Measurements from ENCODE around the gene APOBEC4.

DNA sequence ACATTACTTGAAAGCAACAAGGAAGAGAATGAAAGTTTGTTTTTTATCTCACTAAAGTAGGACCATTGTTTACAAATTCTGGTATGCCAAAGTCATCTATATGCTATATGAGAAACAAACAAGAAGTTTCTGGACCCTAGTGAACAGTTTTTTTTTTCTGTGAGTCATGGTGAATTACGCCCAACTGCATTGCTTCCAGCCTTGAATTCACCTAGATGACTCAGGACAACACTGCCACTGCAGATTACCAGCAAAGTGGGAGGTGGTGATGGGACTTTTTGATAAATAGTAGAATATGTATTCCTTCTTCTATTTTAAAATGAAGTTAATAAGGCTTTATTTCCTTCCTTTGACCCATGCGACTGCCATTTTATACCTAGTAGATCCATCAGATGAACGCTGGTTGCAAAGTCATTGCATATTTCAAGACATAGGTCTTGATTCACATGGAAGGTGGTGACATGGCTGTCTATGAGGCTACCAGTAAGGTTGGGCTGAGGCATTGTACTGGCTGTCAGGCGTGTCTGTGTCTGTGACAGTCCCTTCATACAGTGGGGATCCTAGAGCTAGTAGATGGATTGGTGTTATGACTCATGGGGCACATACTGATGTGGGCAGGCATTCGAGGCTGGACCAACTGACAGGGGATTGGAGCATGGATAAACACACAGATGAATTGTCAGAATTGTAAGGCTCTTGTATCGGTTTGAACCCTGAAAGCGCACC, 49.1 kb upstream of the APOBEC4 start:
- TF ChIP-seq, protein P1, sequence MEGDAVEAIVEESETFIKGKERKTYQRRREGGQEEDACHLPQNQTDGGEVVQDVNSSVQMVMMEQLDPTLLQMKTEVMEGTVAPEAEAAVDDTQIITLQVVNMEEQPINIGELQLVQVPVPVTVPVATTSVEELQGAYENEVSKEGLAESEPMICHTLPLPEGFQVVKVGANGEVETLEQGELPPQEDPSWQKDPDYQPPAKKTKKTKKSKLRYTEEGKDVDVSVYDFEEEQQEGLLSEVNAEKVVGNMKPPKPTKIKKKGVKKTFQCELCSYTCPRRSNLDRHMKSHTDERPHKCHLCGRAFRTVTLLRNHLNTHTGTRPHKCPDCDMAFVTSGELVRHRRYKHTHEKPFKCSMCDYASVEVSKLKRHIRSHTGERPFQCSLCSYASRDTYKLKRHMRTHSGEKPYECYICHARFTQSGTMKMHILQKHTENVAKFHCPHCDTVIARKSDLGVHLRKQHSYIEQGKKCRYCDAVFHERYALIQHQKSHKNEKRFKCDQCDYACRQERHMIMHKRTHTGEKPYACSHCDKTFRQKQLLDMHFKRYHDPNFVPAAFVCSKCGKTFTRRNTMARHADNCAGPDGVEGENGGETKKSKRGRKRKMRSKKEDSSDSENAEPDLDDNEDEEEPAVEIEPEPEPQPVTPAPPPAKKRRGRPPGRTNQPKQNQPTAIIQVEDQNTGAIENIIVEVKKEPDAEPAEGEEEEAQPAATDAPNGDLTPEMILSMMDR (IDR thresholded peaks at IDR 0.05), result no peak
- no peak for TF ChIP-seq ZFX (IDR thresholded peaks at IDR 0.05; ENCODE audit: borderline replicate concordance)
